NCI-H1105 treated with DMSO at 0.1 percent for 48 hours (cell line): ENCODE measurements around the gene SLC17A2.

Experiments
- DNase-seq: peaks from one replicate; lab custom pipeline; 2025; lab: John Stamatoyannopoulos, UW

The SLC17A2 gene

DNA sequence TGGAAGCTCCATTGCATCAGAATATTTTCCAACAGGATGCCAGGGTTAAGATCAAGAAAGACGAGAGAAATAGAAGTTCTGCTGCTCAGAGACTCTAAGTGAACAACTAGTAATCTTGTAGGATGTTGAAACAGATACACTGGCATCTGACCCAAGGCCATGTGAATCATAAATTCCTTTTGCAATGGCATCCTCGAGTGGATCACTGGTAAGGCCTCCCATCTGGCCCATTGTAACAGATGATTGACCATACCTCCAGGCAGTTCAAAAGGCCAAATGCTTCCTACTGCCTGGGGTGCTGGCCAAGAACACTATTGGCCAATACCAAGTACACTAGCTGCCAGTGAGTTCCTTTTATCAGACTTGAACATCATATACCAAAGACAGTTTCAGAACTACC, 46.5 kb downstream of the SLC17A2 start:
- no peak for DNase-seq

- DNase-seq: no peak
Observed at GRCh38 chr6:25883536-25883935, 47.0 kb downstream of the SLC17A2 start.

- DNase-seq: no peak
Observed at GRCh38 chr6:25882051-25882496, 48.4 kb downstream of the SLC17A2 start.

DNA sequence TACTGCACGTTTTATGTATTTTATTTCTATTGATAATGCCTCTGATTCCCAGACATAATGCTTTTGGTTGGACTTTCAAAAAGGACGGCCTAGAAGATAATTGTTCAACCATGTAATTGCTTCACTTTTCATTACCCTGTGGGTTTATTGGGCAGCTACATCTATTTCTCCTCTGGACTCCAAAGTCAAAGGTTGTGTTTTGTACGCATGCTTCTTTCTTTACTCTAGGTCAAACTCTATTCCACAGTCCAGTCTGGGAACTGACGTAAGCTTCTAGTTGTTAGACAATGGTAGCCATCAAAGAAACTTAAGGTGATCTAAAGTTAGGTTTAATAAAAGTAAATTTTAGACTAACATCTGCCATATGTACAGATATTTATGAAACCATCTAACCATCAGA, 49.9 kb downstream of the SLC17A2 start:
- DNase-seq: no peak

DNA sequence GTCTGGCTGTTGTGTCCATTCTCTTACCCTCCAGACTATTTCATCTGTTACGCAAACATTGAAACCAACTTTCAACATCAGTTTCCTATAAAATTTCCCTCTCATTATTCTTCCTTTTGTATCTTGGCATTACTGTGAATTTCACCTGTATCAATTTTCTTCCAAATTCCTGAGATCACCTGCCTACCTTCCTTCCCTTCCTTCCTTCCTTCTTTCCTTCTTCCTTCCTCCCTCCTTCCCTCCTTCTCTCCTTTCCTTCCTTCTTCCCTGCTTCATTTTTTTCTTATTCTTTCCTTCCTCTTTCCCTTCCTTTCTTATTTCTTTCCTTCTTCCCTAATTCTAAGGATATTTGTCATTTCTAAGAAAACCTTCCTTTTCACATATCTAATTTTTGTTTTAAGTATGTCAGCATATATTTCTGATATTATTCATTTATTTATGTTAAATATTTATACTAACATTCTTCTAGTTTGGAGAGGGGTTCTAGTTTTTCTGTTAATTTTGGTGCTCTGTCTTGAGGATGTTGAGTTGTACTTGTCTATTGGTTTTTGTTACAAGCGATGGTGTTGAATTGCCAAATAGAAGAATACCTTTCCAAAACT, 51.7 kb downstream of the SLC17A2 start:
- DNase-seq: no peak

DNA sequence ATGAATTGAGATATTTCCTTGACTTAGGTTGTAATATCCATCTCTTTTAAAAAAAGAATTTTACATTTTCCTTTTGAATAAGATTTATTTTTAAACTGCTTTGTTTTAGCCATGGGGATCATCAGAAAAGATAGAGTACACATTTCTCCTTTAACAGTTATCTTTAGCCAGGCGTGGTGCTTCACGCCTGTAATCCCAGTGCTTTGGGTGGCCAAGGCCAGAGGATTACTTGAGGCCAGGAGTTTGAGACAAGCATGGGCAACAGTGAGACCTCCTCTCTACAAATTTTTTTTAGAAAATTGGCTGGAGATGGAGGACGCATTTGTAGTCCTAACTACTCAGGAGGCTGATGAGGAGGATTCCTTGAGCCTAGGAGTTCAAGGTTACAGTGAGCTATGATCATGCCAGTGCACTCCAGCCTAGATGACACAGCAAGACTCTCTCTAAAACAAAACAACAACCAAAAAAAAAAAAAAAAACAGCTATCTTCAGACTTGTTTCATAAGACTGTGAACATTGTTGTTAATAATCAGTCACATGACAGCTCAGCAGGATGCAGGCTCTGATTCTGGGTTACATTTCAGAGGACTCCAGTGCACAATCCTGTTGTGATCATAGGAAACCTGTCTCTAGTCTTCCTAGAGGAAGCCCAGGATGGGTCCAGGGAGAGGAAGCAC, 54.4 kb downstream of the SLC17A2 start:
- no peak for DNase-seq

DNA sequence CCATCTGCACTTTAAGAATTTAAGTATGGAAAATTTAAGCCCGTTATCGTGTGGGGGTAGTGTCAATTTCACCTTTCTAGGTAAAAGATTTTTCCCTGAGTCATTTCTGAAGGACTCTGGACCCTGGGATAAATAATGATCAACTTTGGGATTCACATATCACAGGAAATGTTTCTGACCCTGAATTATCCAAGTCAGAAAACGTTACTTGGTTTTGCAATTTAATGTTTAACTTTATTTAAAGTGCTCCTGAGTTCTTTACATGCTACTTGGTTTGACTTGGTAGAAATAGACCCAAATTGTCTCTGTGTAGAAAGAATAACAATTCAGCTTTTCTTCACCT, 55.0 kb downstream of the SLC17A2 start:
- no peak for DNase-seq

DNA sequence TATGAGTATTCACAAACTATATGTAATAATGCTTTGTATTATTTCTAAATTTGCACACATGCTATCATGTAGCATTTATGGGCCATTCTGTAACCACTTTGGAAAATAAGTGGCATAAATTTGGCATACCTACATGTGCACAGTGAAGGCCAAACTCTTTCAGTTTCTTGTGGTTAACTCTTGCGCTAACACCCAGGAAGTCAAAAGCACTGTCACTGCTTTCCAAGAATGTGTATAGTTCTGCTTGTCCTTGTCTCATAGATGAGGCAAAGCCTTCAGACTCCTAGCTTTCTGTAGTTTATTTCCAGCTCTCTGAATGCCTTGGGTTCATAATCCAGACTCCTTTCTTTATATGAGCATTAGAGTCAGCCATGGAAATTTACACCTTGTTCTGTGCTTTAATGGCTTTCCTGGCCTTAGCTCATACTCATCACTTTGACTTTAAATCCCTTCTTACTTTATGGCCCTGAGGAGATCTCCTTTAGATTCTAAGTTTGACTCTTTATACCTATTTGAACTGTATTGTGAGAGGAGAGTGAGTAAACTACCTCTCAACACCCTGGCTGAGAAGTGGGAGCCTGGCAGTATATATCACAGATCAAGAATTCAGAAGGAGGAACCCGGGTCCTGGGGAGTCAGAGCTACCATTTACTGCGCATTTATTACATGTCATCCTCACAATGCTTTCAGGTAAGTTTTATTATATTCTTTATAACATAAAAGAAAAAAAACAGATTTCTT, 55.5 kb downstream of the SLC17A2 start:
- DNase-seq: no peak

- DNase-seq: no peak
Observed at GRCh38 chr6:25874118-25874517, 56.4 kb downstream of the SLC17A2 start, which contains the start of gene SLC17A3. Gene SLC17A3 (minus strand): TSS chr6:25874243. CDS start chr6:25868387, 5,856 bp downstream.

DNA sequence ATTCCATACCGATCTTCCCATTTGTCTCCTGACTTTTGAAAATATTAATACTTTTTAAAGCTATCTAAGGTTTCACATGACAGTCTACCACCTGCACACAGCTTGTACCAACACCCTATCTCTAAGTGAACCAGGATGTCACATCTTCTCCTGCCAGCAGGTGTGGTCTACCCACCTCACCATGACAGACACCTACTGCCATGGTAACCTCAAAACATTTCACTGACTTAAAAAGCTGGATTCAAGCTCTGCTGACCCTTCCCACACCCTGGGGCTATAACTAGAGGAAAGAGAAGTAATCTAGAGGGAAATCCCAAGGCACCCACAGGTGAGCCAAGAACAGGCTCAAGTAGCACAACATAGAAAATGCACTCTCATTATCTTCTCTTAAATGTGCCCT, 57.7 kb downstream of the SLC17A2 start:
- DNase-seq: no peak

GRCh38 chr6:25869840-25870239, 60.7 kb downstream of the SLC17A2 start:
- no peak for DNase-seq

DNA sequence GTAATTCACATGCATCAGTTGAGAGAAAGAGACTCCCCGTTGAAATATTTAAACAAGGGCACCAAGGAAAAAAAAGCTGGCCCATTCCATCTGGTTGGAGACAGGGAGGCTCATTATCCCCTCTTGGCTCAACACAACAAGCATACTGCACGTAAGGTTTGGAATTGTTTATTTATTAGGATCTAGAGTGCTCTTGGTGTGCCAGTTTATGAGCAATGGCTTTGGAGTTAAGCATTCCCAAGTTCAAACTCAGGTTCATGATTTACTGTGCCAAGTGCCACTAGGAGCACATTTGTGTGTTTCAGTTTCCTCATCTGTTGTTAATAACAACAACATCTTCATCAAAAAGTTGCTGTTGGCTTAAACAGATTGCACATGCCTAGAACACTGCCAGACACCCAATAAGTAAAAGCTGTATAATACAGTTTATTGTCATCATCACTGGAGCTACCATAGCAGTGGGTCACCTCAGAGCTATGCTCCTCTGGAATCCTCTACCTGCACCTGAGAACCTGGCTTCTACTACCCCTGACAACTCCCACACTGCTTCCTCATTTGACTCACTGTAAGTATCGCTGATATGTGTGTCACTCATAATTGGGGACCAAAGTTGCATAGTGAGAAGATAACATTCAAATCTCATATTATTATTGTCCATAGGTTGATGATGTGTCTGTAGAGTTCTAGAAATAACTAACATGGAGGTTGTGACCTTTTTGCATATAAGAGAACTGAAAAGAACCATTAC, 61.9 kb downstream of the SLC17A2 start:
- no peak for DNase-seq

DNA sequence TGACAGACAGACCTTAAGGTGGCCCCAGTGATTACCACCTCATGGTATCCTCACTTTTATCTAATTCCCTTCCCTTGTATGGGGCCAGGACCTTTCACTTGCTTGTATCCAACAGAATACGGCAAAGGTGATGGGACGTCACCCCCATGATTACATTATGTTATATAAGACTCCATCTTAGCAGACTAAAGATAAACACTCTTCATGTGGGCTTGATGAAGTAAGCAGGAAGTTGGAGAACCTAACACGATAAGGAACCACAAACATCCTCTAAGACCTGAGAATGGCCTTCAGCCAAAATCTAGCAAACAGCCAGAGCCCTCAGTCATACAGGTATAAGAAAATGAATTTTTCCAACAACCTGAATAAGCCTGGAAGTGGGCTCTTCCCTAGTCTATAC, 64.5 kb downstream of the SLC17A2 start:
- DNase-seq: no peak

DNA sequence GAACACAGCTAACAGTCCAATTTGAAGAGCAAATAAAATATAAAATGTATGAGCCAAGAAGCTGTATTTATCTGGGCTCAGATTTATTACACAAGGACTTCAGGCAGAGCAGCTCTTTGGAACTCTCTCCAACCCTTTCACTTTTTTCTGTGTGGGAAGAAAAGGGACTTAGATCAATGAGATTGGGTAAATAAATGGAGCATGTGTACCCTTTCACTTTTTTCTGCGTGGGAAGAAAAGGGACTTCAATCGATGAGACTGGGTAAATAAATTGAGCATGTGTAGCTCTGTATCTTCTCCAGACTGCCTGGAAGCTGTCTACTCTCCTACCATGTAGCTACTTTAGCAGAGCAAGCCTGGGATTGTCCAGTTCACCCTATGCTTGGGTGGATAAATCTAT, 67.1 kb downstream of the SLC17A2 start:
- no peak for DNase-seq
